ENCODE measurements around the gene MYBPC1.
"Not testable (repeated sequence)": the region's sequence is repeated elsewhere in the genome, so short reads cannot be mapped to it uniquely, and the experiment has no call there.

The MYBPC1 gene

DNA sequence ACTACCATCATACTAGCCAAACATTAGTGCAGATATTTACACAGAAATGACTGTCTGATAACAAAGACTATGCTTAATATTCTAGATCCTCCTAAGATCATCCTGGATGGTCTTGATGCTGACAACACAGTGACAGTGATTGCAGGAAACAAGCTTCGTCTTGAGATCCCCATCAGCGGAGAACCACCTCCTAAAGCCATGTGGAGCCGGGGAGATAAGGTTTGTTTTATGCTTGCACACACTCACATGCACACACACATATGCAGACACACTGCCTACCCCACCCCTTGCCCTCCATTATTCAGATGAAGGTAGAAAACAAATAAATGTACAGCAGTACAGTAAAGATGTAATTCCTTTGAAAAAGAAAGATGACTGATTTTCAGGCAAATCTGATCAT lies 58.3 kb downstream of the MYBPC1 start:
- DNase-seq (ENCODE audit: insufficient read length, low spot score) = no peak
- no peak for TF ChIP-seq POLR2A (IDR thresholded peaks at IDR 0.05; ENCODE audit: low read depth, low read length)
- FAIRE-seq = no peak

DNA sequence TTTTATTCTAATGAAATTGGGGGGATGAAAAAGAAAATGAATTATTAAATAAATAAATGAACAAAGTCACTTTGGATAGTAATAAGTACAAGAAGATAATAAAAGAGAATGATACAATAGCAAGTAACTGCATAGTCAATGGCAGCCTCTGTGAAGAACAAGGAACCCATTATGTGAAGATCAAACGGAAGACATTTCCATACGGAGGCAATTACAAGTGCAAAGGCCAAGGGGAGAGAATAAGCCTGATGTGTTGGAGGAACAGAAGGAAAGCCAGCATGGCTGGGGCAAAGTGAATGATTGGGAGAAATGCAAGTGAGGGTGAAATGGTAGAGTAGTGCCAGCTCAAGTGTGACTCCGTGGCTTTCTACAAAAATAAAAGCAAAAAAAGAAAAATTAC lies 58.7 kb downstream of the MYBPC1 start:
- FAIRE-seq (no peak), DNase-seq (ENCODE audit: insufficient read length, low spot score) (no peak)

DNA sequence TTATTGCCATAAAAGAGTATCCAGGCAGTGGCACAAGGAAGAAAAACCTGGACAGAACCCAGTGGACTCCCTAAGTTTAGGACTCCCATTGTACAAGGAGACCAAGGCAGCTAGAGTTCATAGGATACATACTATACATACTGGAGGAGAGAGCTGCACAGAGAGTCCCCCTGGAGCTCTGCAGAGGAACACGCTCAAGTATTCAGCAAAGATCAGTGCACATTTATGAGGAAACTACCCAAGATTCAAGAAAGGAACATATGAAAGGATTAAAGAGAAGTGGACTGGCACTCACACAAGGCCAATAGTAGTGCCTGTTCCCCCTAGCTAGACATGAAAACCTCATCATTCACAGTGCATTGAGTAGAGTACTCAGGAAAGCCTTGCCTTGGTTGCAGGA lies 59.7 kb downstream of the MYBPC1 start:
- DNase-seq (ENCODE audit: insufficient read length, low spot score) = no peak
- no peak for TF ChIP-seq POLR2A (IDR thresholded peaks at IDR 0.05; ENCODE audit: low read depth, low read length)
- no peak for FAIRE-seq

More for the DNA sequence above, 58.7 kb downstream of the MYBPC1 start:
- no peak for TF ChIP-seq POLR2A (IDR thresholded peaks at IDR 0.05; ENCODE audit: low read depth, low read length)

DNA sequence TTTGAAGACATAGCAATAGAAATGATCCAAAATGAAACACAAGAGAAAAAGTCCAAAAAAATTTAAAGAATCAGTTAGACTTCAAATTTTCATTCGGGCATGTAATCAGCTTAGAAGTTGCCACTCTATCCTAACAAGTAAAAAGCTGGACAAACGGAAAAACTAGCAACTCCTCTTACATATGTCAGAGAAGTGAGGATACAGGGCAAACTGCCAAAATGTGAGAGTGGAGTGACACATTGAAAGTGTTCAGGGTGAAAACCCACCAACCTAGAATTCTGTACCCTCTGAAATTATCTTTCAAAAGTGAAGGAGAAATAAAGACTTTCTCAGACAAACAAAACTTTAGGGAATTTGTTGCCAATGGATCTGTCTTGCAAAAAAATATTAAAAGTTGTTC lies 60.6 kb downstream of the MYBPC1 start:
- TF ChIP-seq POLR2A (IDR thresholded peaks at IDR 0.05; ENCODE audit: low read depth, low read length) = no peak
- DNase-seq (ENCODE audit: insufficient read length, low spot score) (no peak), FAIRE-seq (no peak)

DNA sequence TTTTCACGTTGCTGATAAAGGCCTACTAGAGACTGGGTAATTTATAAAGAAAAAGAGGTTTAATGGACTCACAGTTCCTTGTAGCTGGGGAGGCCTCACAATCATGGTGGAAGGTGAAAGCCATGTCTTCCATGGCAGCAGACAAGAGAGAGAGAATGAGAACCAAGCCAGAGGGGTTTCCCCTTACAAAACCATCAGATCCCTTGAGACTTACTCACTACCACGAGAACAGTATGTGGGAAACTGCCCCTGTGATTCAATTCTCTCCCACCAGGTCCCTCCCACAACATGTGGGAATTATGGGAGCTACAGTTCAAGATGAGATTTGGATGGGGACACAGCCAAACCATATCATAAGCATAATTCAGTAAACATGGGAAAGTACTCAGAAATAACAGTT lies 65.9 kb downstream of the MYBPC1 start:
- DNase-seq (ENCODE audit: insufficient read length, low spot score); FAIRE-seq: not testable (repeated sequence)

DNA sequence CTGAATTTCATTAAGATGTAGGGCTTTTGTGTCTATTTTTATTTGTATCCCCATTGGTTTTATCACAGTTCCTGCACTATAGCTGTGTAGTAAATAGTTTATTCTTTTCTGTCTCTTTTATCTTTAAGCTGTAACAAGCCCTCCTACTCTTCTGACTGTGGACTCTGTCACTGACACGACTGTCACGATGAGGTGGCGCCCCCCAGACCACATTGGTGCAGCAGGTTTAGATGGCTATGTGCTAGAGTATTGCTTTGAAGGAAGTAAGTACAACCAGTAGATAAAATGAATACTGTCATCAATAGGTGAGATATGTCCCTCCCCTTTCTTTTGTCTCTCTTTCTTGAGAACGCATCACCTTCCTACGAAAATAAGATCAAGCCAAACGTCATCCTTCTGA lies 68.5 kb downstream of the MYBPC1 start:
- DNase-seq (ENCODE audit: insufficient read length, low spot score) (no peak), FAIRE-seq (no peak)
- TF ChIP-seq POLR2A (IDR thresholded peaks at IDR 0.05; ENCODE audit: low read depth, low read length) = no peak

DNA sequence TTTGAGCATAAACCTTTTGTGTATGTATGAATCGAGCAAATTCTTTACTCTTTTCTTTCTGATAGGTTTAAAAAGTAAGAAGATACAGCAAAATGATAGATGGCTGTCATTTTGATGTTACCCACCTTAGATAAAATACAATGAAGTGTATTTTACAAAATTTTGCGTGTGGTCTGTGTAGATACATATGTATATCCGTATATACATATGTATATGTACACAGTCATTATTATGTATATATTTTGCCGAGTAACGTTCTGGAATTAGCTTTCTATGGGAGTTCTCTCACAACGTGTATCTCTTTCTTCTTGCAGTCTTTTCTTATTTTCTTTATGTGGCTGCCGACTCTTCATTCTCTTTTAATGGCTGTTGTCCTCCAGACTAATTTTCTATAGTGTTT lies 70.2 kb downstream of the MYBPC1 start:
- TF ChIP-seq POLR2A (IDR thresholded peaks at IDR 0.05; ENCODE audit: low read depth, low read length) = no peak
- no peak for FAIRE-seq

DNA sequence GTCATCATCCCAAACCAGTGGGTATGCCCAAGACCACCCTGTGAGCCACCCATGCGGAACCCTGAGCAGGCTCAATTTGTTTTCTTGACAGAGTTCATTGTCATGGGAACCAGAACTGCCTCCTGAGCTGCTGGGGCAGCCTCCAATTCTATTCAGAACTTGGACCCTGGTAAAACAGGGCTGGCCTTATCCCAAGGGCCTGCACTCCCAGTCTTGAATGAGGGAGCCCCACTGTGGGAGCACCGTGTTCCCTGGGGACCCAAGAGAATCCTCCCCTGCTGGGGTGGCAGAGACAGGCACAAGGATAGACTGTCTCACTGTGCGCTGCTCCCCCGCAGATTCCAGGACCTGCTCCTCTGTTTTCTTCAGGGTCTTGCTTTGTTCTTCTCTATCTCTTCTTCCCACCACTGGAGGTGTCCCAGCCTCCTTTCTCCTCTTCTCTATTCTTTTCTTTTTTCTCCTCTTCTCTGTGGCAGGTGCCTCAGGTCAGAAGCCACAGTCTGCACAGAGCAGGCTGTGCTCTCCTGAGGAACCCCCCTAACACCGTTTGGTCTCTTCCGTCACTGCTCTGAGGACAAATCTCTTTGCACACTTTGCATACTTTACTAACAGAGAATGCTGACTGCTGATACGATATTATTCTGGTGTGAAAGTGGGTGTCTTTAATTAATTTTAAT lies 71.4 kb downstream of the MYBPC1 start:
- DNase-seq (ENCODE audit: insufficient read length, low spot score) (no peak), FAIRE-seq (no peak)
- no peak for TF ChIP-seq POLR2A (IDR thresholded peaks at IDR 0.05; ENCODE audit: low read depth, low read length)

More for the DNA sequence above, 70.2 kb downstream of the MYBPC1 start:
- DNase-seq (ENCODE audit: insufficient read length, low spot score) = no peak

DNA sequence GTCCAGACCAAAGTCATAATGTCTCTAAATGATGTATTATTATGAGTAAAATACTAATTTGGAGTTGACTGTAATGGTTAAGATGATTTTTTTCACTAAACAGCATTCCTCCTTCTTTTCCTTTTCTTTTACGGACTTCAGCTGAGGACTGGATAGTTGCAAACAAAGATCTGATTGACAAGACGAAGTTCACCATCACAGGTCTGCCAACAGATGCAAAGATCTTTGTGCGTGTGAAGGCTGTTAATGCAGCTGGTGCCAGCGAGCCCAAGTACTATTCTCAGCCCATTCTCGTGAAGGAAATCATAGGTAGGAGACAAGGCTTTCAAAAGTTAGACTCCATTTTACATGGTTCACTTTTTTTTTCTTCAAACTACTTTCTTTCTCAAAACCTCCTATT lies 72.8 kb downstream of the MYBPC1 start:
- no peak for TF ChIP-seq POLR2A (IDR thresholded peaks at IDR 0.05; ENCODE audit: low read depth, low read length)
- FAIRE-seq = no peak
- no peak for DNase-seq (ENCODE audit: insufficient read length, low spot score)

DNA sequence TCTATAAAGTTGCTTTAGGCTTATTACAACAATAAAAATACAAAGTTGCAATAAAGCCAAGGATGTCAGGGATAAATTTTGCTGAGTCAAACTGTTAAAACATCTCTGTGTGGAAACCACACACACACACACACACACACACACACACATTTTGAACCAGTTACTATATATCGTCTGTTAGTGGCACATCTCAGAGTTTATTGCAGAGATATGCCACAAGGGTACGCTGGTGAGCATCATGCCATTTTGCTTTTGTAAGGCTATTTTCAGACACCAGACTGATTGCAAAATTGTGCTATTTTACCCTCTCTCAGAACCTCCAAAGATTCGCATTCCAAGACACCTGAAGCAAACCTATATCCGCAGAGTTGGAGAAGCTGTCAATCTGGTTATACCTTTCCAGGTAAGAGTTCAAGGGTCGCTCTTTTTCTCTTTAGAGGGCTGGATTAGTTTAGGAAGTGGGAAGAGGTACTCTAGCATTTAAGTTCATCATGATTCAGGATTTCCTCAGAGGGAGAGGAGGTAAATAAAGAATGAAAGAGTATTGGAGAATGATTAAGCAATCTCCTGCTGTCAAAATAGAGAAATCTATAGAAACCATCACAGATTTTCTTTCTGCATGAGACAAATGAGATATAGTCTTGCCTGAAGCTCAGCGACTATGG lies 75.4 kb downstream of the MYBPC1 start:
- peak; percentile 26 for DNase-seq (ENCODE audit: insufficient read length, low spot score)
- peak; percentile 86 for FAIRE-seq
- no peak for TF ChIP-seq POLR2A (IDR thresholded peaks at IDR 0.05; ENCODE audit: low read depth, low read length)

DNA sequence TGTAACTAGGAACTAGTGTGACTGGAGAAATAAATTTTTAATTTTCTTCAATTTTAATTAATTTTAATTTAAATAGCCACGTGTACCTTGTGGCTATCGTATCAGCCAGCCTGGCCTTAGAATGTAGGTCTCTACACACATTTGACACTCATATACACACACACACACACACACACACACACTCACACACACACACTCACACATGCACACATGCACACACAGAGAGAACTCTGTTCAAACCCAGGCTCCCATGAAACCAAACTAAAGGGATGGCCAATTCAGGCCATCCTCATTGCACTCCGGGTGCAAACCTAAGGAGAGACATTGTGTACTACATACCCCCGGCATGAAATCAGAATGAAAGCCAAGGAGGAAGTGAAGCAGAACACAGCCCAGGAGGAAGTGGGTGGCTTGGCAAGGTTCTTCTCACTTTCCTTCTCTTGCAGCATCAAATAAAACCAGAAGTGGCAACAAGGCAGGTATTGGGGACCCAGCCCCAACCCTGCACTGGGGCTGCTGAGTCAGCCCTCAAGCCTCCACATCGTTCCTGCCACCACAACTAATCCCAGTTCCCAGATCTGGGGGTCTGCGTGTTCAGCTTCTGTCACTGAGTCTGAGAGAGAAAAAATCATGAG lies 76.5 kb downstream of the MYBPC1 start:
- FAIRE-seq (no peak), DNase-seq (ENCODE audit: insufficient read length, low spot score) (no peak)
- no peak for TF ChIP-seq POLR2A (IDR thresholded peaks at IDR 0.05; ENCODE audit: low read depth, low read length)

DNA sequence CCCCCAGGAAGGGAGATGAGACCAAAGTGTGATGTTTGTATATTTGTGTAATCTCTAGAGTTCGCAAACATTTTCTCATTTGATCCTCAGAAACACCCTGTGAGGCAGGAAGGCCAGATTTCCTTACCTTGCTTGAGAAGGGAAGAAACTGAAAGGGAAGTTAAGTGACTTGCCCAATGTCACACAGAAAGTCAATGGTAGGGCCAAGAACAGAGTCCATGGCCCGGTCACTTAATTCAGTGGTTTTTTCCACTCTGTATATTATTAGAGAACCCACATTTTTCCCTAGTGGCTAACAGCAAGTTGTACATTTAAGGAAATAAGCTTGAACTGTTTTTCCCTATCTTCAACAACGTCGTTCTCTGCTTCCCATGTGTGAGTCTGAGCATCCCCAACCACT lies 77.1 kb downstream of the MYBPC1 start:
- DNase-seq (ENCODE audit: insufficient read length, low spot score) (no peak), FAIRE-seq (no peak)
- no peak for TF ChIP-seq POLR2A (IDR thresholded peaks at IDR 0.05; ENCODE audit: low read depth, low read length)

DNA sequence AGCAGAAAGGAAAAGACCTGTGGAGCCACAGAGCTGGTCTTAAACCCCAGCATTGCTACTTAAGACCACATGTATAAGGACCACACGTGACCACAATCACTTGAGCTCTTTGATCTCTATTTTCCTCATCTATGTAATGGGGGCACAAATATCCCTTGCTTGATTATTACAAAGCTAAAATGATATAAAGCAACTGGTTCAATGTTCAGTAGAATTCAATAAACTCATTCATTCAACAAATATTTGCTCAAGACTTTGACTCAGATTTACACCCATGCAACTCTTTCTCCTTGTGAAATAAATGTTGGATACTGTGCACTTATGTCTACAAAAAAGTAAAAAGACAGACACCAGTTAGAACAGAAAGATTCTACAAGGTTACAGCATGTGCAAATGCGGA lies 80.8 kb downstream of the MYBPC1 start:
- DNase-seq (ENCODE audit: insufficient read length, low spot score) (no peak), FAIRE-seq (no peak)
- no peak for TF ChIP-seq POLR2A (IDR thresholded peaks at IDR 0.05; ENCODE audit: low read depth, low read length)

DNA sequence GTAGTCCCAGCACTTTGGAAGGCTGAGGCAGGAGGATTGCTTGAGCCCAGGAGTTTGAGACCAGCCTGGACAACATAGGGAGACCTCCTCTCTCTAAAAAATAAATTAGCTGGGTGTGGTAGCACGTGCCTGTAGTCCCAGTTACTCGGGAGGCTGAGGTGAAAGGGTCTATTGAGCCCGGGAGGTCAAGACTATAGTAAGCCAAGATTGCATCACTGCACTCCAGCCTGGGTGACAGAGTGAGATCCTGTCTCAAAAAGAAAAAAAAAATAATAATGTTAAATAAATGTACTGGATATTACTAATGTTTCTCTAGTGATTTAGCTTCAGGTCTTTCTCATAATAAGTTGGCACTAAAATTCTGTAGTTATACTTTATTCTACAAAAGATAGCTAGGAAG lies 81.7 kb downstream of the MYBPC1 start:
- not testable (repeated sequence) for DNase-seq (ENCODE audit: insufficient read length, low spot score); FAIRE-seq

DNA sequence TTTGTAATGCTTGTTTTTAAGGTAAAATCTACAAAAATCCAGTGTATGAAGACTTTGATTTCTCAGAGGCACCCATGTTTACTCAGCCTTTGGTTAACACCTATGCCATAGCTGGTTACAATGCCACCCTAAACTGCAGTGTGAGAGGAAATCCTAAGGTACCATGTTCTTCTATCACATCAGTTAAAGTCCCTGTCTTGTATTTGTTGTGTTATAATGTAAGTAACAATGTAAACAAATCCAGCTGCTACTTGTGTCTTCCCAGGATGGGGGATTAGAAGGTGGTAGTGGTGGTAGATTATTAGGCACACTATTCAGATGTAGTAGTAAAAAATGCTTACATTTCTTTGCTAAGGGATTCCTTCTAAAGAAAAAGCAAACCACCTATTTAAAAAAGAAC lies 83.3 kb downstream of the MYBPC1 start:
- FAIRE-seq (no peak), DNase-seq (ENCODE audit: insufficient read length, low spot score) (no peak)
- no peak for TF ChIP-seq POLR2A (IDR thresholded peaks at IDR 0.05; ENCODE audit: low read depth, low read length)

Data from H54 (cell line).